DMS53 treated with DMSO at 0.1 percent for 48 hours (cell line): Measurements from ENCODE around the gene ASB6.

ENCODE experiments used
- DNase-seq: peaks from one replicate; lab custom pipeline; 2025; ENCODE audit not compliant: unreplicated experiment; lab: John Stamatoyannopoulos, UW

Gene ASB6

GRCh38 chr9:129587487-129588262 lies 54.3 kb downstream of the ASB6 start:
- no peak for DNase-seq

- DNase-seq = no peak
Observed at GRCh38 chr9:129586685-129587084, 55.3 kb downstream of the ASB6 start.

- no peak for DNase-seq
Observed at GRCh38 chr9:129586245-129586644, 55.7 kb downstream of the ASB6 start.

- DNase-seq = no peak
Observed at GRCh38 chr9:129585352-129585751, 56.6 kb downstream of the ASB6 start.
